GM21381 (cell line): ENCODE measurements around the gene PTPRN2.
"Not testable (repeated sequence)": the region's sequence is repeated elsewhere in the genome, so short reads cannot be mapped to it uniquely, and the experiment has no call there.

Source experiments
- ATAC-seq: cut with Tn5 transposase; IDR thresholded peaks from one replicate; pipeline ENCODE4 v1.9.1; 2021; ENCODE audit warnings: mild to moderate bottlenecking, moderate library complexity; ENCODE audit not compliant: unreplicated experiment

Gene PTPRN2

DNA sequence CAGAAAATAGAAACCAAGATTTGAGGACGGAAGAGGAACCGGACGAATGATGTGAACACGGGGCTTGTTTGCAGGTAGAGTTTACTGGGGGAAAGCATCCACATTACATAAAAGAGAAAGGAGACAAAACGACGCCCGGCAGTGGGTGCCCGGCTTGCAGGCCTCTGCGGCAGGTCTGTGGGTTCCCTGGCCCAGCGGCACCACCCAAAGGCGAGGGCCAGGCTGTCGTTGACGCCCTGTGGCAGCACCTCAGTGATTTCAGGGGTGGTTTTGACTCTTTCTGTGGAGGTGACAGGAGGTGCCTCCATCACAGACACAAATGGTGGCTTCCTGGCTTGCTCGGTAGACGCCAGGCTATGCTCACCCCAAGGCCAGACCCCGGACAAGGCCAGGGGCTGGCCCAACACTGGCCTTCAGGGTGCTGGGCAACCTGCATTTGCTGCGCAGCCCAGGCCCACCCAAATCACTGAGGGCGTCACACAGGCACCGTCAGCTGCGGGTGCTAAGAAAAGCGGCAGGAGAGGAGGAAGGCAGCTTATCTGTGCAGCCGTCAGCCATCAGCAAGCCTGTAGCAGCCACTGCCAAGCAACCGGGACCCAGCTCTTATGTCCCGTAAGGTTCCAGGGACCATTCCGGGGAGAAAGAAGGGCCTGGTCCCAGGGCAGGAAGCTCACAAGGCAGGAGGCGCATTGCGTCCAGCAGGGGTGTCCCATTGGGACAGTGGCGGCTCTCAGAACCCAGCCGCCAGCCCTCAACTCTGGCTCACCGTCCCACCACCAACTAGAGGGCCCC is 230.3 kb downstream of the PTPRN2 start:
- ATAC-seq: no peak

GRCh38 chr7:158356454-158356853 is 231.2 kb downstream of the PTPRN2 start:
- ATAC-seq: no peak

- no peak for ATAC-seq
Measured at GRCh38 chr7:158355456-158356065, 232.1 kb downstream of the PTPRN2 start.

DNA sequence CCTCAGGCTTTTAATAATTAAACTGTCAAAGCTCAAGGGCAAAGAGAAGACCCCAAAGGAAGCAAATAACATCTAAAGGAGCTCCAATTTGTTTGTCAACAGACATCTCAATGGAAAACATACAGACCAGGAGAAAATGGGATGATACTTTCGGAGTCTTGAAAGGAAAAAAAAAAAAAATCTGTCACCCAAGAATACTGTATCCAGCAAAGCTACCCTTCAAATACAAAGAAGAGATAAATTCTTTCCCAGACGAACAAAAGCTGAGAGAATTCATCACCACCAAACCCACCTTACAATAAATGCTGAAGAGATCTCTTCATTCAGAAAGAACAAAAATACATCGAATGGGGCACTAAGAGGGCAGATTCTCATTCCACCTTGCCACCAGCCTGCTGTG is 232.8 kb downstream of the PTPRN2 start:
- no peak for ATAC-seq

- ATAC-seq: no peak
Measured at GRCh38 chr7:158353606-158354570, 233.7 kb downstream of the PTPRN2 start.

DNA sequence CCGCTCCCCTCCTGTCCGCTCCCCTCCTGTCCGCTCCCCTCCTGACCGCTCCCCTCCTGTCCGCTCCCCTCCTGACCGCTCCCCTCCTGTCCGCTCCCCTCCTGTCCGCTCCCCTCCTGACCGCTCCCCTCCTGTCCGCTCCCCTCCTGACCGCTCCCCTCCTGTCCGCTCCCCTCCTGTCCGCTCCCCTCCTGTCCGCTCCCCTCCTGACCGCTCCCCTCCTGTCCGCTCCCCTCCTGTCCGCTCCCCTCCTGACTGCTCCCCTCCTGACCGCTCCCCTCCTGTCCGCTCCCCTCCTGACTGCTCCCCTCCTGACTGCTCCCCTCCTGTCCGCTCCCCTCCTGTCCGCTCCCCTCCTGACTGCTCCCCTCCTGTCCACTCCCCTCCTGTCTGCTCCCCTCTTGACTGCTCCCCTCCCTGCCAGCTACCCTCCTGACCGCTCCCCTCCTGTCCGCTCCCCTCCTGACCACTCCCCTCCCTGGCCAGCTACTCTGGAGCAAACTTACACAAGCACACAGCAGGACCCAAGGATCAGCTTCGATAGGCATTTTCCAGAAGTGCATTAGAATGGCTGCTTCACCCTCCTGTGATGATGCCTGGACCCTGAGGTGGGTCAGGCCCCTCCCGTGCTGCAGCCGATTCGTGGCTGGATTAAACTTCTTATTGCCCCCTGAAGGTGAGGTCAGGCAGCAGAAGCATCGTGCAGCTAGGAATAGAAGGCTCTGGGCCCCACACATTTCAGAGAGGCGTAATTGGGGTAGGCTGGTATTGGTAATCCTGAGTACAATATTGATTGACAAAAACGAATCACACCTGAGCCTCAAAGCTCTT is 235.5 kb downstream of the PTPRN2 start:
- not testable (repeated sequence) for ATAC-seq

DNA sequence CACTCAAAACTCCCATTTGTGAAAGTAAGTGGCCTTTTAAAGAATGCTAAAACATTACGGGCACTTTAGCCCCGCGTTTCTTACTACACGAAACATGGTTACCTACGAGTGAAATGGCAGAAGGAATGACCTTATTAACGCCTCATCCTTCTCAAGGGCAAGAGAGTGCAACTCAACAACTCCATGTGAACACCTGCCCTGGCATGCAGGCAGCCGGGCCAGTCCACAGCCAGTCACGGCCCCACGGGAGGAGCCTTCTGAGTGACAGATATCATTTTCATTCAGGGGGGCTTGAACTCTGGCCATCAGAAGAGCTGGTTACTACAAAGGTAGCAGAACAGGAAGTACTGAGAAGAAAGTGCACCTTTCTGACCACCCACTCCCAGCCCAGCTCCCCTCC is 236.1 kb downstream of the PTPRN2 start:
- ATAC-seq: no peak

- ATAC-seq: no peak
Measured at GRCh38 chr7:158351051-158351450, 236.6 kb downstream of the PTPRN2 start.

- ATAC-seq: no peak
Measured at GRCh38 chr7:158350166-158350900, 237.3 kb downstream of the PTPRN2 start.

DNA sequence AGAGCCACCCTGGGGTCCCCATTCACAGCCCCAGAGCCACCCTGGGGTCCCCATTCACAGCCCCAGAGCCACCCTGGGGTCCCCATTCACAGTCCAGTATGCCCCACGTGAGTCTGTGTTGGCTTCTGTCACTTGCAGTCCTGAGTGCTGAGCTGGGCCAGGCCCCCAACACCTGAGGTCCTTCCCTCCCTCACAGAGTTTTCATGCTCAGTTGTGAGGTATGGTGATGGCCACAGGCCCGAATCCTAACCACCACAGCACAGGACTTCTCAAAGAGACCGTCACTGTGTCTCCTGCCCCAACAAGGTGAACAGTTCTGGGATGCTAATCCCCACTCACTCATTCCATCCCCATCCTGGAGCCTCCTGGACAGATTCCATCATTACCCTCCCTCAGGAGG is 239.2 kb downstream of the PTPRN2 start:
- no peak for ATAC-seq

GRCh38 chr7:158348039-158348438 is 239.6 kb downstream of the PTPRN2 start:
- ATAC-seq: not testable (repeated sequence)

- ATAC-seq: no peak
Measured at GRCh38 chr7:158345731-158346130, 241.9 kb downstream of the PTPRN2 start.

DNA sequence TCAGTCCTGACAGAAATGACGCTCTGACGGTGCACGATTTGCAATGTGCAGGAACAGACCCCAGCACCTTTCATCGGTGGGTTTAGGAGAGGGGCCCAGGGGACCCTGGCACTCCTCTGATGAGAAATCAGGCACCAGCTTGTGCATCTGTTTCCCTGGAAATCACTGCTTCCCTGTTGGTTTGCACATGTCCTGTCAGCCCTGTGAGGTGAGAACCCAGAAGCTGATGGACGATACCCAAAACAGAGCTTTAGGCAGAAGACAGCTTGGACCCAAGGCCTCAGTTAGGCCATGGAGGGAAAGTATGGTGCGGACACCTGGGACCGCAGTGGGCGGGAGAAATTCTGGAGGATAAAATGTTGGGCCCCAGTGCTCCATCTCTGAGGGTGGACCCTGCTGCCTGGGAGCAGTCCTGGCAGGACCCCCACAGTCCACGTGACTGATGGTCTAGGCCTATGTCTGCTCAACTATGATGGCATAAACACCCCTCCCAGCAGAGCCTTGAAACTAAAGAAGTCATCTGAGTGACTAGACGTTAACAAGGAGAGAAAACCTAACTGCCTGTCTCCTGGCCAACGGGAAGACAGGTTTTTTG is 242.8 kb downstream of the PTPRN2 start:
- no peak for ATAC-seq

DNA sequence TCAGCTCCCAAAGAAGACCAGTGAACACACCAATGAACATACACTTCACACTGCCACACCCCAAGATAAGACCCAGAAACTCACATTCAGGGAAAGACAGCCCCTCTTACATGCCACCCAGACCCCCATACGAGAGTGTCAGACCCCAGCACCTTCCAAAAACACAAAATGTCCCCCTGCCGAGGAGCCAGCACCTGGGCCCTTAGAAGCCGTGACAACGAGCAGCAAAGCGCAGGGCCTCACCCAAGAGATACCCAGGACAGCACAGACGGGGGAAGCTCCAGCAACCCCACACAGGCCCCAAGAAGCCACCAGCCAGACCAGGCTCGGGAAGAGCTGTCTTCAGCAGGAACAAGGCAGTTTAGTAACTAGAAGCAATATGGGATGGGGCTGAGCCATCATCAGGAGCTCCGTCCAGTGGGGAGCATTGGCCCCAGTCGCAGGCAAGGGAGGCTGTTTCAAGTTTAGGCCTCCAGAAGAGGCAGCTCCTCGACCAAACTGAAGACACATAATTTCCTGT is 243.6 kb downstream of the PTPRN2 start:
- ATAC-seq: no peak

DNA sequence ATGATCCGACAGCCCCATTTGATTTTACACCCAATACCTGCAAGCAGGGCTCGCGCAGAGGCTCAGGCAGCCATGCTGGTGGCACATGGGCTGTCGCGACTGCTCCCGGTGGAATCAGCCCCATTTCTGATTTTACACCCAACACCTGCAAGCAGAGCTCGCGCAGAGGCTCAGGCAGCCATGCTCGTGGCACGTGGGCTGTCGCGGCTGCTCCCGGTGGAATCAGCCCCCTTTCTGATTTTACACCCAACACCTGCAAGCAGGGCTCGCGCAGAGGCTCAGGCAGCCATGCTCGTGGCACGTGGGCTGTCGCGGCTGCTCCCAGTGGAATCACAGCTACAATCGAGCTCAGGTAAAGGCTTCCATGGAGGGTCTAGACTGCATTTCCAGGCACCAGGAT is 244.1 kb downstream of the PTPRN2 start:
- no peak for ATAC-seq

- ATAC-seq: not testable (repeated sequence)
Measured at GRCh38 chr7:158341097-158341496, 246.5 kb downstream of the PTPRN2 start.

- ATAC-seq: not testable (repeated sequence)
Measured at GRCh38 chr7:158336952-158337351, 250.7 kb downstream of the PTPRN2 start.

DNA sequence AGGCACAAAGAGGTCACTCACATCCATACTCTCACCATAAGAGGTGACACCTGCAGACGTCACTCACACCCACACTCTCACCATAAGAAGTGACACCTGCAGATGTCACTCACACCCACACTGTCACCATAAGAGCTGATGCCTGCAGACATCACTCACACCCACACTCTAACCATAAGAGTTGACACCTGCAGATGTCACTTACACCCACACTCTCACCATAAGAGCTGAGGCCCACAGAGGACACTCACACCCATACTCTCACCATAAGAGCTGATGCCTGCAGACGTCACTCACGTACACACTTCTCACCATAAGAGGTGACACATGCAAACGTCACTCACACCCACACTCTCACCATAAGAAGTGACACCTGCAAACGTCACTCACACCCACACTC is 255.1 kb downstream of the PTPRN2 start:
- ATAC-seq: not testable (repeated sequence)

DNA sequence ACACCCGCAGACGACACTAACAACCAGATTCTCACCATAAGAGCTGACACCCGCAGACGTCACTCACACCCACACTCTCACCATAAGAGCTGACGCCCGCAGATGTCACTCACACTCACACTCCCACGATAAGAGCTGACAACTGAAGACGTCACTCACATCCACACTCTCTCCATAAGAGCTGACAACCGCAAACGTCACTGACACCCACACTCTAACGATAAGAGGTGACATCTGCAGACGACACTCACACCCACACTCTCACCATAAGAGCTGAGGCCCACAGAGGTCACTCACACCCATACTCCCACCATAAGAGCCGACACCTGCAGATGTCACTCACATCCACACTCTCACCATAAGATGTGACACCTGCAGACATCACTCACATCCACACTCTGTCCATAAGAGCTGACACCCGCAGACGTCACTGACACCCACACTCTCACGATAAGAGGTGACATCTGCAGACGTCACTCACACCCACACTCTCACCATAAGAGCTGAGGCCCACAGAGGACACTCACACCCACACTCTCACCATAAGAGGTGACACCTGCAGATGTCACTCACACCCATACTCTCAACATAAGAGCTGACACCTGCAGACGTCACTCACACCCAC is 255.7 kb downstream of the PTPRN2 start:
- not testable (repeated sequence) for ATAC-seq
